Skin of body (tissue), 2 donors: Measurements from ENCODE around the gene TMEM225. TPM values are rescaled to one million over a fixed set of nuclear protein-coding genes. Genes with fewer than 3 reads are reported as not detected.
A peak's percentile ranks its signal among the peaks of the same experiment; 100 is the strongest.
"Not testable (repeated sequence)": the region's sequence is repeated elsewhere in the genome, so short reads cannot be mapped to it uniquely, and the experiment has no call there.

Experiments
- DNase-seq: peaks from one replicate; lab custom pipeline; 2025; lab: John Stamatoyannopoulos, UW
- total RNA-seq: library from RNA; depleted of rRNA; stranded (reverse); fragments of >200 nt; gene quantifications from one replicate; pipeline ENCODE4 v1.2.3, GENCODE V29; 2014

The TMEM225 gene
- total RNA-seq = not detected

- no peak for DNase-seq
Observed at GRCh38 chr11:123885570-123885969, at the start of gene TMEM225. TSS of gene TMEM225 (minus strand) at chr11:123885670. CDS start at chr11:123885425, 245 bp downstream.

- no peak for DNase-seq
Observed at GRCh38 chr11:123924027-123924426, 38.6 kb upstream of the TMEM225 start.

- DNase-seq = no peak
Observed at GRCh38 chr11:123920943-123921342, 35.5 kb upstream of the TMEM225 start.

GRCh38 chr11:123905826-123906225 is 20.4 kb upstream of the TMEM225 start:
- DNase-seq = no peak

GRCh38 chr11:123904932-123905331 is 19.5 kb upstream of the TMEM225 start:
- DNase-seq = no peak

- DNase-seq = no peak
Observed at GRCh38 chr11:123903932-123904331, 18.5 kb upstream of the TMEM225 start.

- DNase-seq = no peak
Observed at GRCh38 chr11:123901867-123902266, 16.4 kb upstream of the TMEM225 start, which contains the start of gene OR8D4. TSS of gene OR8D4 (plus strand) at chr11:123902167. CDS start at chr11:123906432, 4,265 bp downstream.

GRCh38 chr11:123899792-123900191 is 14.3 kb upstream of the TMEM225 start:
- no peak for DNase-seq

GRCh38 chr11:123892031-123892430 is 6.6 kb upstream of the TMEM225 start:
- peak; percentile 10 for DNase-seq

- DNase-seq = no peak
Observed at GRCh38 chr11:123880912-123881311, 4.6 kb downstream of the TMEM225 start.

- DNase-seq = not testable (repeated sequence)
Observed at GRCh38 chr11:123867795-123868194, 17.7 kb downstream of the TMEM225 start.

GRCh38 chr11:123865293-123865692 is 20.2 kb downstream of the TMEM225 start:
- not testable (repeated sequence) for DNase-seq

- no peak for DNase-seq
Observed at GRCh38 chr11:123859731-123860130, 25.7 kb downstream of the TMEM225 start.

- DNase-seq = no peak
Observed at GRCh38 chr11:123856444-123856843, 29.0 kb downstream of the TMEM225 start.

GRCh38 chr11:123853038-123853437 is 32.4 kb downstream of the TMEM225 start:
- no peak for DNase-seq

- no peak for DNase-seq
Observed at GRCh38 chr11:123852321-123852720, 33.1 kb downstream of the TMEM225 start.

GRCh38 chr11:123851110-123851509 is 34.4 kb downstream of the TMEM225 start:
- no peak for DNase-seq

- no peak for DNase-seq
Observed at GRCh38 chr11:123841174-123841573, 44.3 kb downstream of the TMEM225 start.

GRCh38 chr11:123839131-123839530 is 46.3 kb downstream of the TMEM225 start:
- DNase-seq = no peak

- DNase-seq = no peak
Observed at GRCh38 chr11:123838659-123839058, 46.8 kb downstream of the TMEM225 start.

- no peak for DNase-seq
Observed at GRCh38 chr11:123838199-123838598, 47.3 kb downstream of the TMEM225 start.

- DNase-seq = no peak
Observed at GRCh38 chr11:123833095-123833494, 52.4 kb downstream of the TMEM225 start.
